SK-N-SH treated with all-trans-retinoic acid at 6 μM for 48 hours (cell line): ENCODE measurements around the gene FAM117B.

Source experiments
- ATAC-seq: fragments of 200-7000 bp; cut with Tn5 transposase; 3 replicates; pipeline ENCODE4 v1.9.1; 2020; ENCODE audit warnings: mild to moderate bottlenecking, moderate library complexity
- ARNTL ChIP-seq: fragments of 450-650 bp; formaldehyde crosslinking; IDR thresholded peaks from 2 replicates; pipeline ENCODE4 v1.5.0; 2020; ENCODE audit warnings: low read depth, mild to moderate bottlenecking, moderate library complexity, borderline replicate concordance
- BACH2 ChIP-seq: fragments of 250-450 bp; sonication (Bioruptor Pico); IDR thresholded peaks from 2 replicates; pipeline ENCODE4 v1.9.0; 2021; ENCODE audit warnings: mild to moderate bottlenecking, borderline replicate concordance
- CSDC2 ChIP-seq: fragments of 250-450 bp; sonication (Bioruptor Pico); IDR thresholded peaks from 2 replicates; pipeline ENCODE4 v1.5.0; 2020; ENCODE audit warnings: mild to moderate bottlenecking, moderate library complexity
- CSRNP3 ChIP-seq: fragments of 250-450 bp; sonication (Bioruptor Pico); IDR thresholded peaks from 2 replicates; pipeline ENCODE4 v1.5.1; 2021; ENCODE audit warnings: mild to moderate bottlenecking, moderate library complexity
- ESRRG ChIP-seq: fragments of 250-450 bp; sonication (Bioruptor Pico); IDR thresholded peaks from 2 replicates; pipeline ENCODE4 v1.6.1; 2021; ENCODE audit warnings: mild to moderate bottlenecking
- GLIS3 ChIP-seq: fragments of 250-450 bp; sonication (Bioruptor Pico); IDR thresholded peaks from 2 replicates; pipeline ENCODE4 v1.5.0; 2020; ENCODE audit warnings: mild to moderate bottlenecking, moderate library complexity
- ISL1 ChIP-seq: fragments of 250-450 bp; sonication (Bioruptor Pico); IDR thresholded peaks from 2 replicates; pipeline ENCODE4 v2.1.2; 2022; ENCODE audit warnings: mild to moderate bottlenecking, moderate library complexity
- OSR1 ChIP-seq: fragments of 250-450 bp; sonication (Bioruptor Pico); IDR thresholded peaks from 2 replicates; pipeline ENCODE4 v1.8.0; 2022; ENCODE audit warnings: moderate library complexity, mild to moderate bottlenecking, inconsistent platforms
- PATZ1 ChIP-seq: fragments of 250-450 bp; sonication (Bioruptor Pico); IDR thresholded peaks from 2 replicates; pipeline ENCODE4 v1.8.0; 2020; ENCODE audit warnings: mild to moderate bottlenecking, moderate library complexity, borderline replicate concordance
- POU6F1 ChIP-seq: fragments of 250-450 bp; sonication (Bioruptor Pico); IDR thresholded peaks from 2 replicates; pipeline ENCODE4 v1.8.0; 2021; ENCODE audit warnings: low read depth, mild to moderate bottlenecking, moderate library complexity, borderline replicate concordance
- PPARA ChIP-seq: fragments of 250-450 bp; sonication (Bioruptor Pico); IDR thresholded peaks from 2 replicates; pipeline ENCODE4 v1.5.0; 2020; ENCODE audit warnings: mild to moderate bottlenecking, borderline replicate concordance
- SNAI2 ChIP-seq: fragments of 250-450 bp; sonication (Bioruptor Pico); IDR thresholded peaks from 2 replicates; pipeline ENCODE4 v1.5.0; 2020; ENCODE audit warnings: mild to moderate bottlenecking, moderate library complexity
- TCF4 ChIP-seq: fragments of 250-450 bp; sonication (Bioruptor Pico); IDR thresholded peaks from 2 replicates; pipeline ENCODE4 v1.8.0; 2021; ENCODE audit warnings: mild to moderate bottlenecking, moderate library complexity, borderline replicate concordance
- TOX ChIP-seq: fragments of 250-450 bp; sonication (Bioruptor Pico); IDR thresholded peaks from 2 replicates; pipeline ENCODE4 v1.8.0; 2021; ENCODE audit warnings: mild to moderate bottlenecking, moderate library complexity, borderline replicate concordance
- TSHZ2 ChIP-seq: fragments of 250-450 bp; sonication (Bioruptor Pico); IDR thresholded peaks from 2 replicates; pipeline ENCODE4 v1.5.0; 2020; ENCODE audit warnings: mild to moderate bottlenecking, moderate library complexity
- ZC3H10 ChIP-seq: fragments of 250-450 bp; sonication (Bioruptor Pico); IDR thresholded peaks from 2 replicates; pipeline ENCODE4 v1.5.1; 2021; ENCODE audit warnings: mild to moderate bottlenecking, moderate library complexity
- ZFP3 ChIP-seq: fragments of 250-450 bp; sonication (Bioruptor Pico); IDR thresholded peaks from 2 replicates; pipeline ENCODE4 v1.5.0; 2020; ENCODE audit warnings: mild to moderate bottlenecking, moderate library complexity
- ZFP30 ChIP-seq: fragments of 450-650 bp; formaldehyde crosslinking; IDR thresholded peaks from 2 replicates; pipeline ENCODE4 v1.5.0; 2022; ENCODE audit warnings: mild to moderate bottlenecking, moderate library complexity
- ZNF565 ChIP-seq: fragments of 450-650 bp; formaldehyde crosslinking; conservative IDR thresholded peaks from 2 replicates; pipeline ENCODE4 v1.5.0; 2020; ENCODE audit warnings: low read depth, mild to moderate bottlenecking, moderate library complexity
- ZNF70 ChIP-seq: fragments of 450-650 bp; formaldehyde crosslinking; IDR thresholded peaks from 2 replicates; pipeline ENCODE4 v1.5.0; 2020; ENCODE audit warnings: mild to moderate bottlenecking, moderate library complexity
- ZNF8 ChIP-seq: fragments of 450-650 bp; formaldehyde crosslinking; IDR thresholded peaks from 2 replicates; pipeline ENCODE4 v1.5.0; 2020; ENCODE audit warnings: mild to moderate bottlenecking, moderate library complexity

FAM117B gene

GRCh38 chr2:202762556-202762955 is 127.8 kb downstream of the FAM117B start:
- no peak for ATAC-seq
- TF ChIP-seq ZNF8 (CRISPR knock-in tag) (no peak), ZFP30 (CRISPR knock-in tag) (no peak), TOX (CRISPR knock-in tag) (no peak), ARNTL (CRISPR knock-in tag) (no peak), POU6F1 (no peak)

GRCh38 chr2:202763916-202764315 is 129.1 kb downstream of the FAM117B start:
- no peak for ATAC-seq
- TF ChIP-seq ZNF70 (CRISPR knock-in tag) = no peak
- no peak for TF ChIP-seq OSR1 (CRISPR knock-in tag)

- no peak for ATAC-seq
- TF ChIP-seq OSR1 (CRISPR knock-in tag) (no peak), ZFP3 (CRISPR knock-in tag) (no peak), ZNF565 (CRISPR knock-in tag) (no peak), PATZ1 (CRISPR knock-in tag) (no peak), BACH2 (no peak), CSDC2 (CRISPR knock-in tag) (no peak), ZNF8 (CRISPR knock-in tag) (no peak)
These were observed 130.2 kb downstream of the FAM117B start for GRCh38 chr2:202764991-202765390.

- TF ChIP-seq ZC3H10 (CRISPR knock-in tag) (no peak), GLIS3 (CRISPR knock-in tag) (no peak), ZNF70 (CRISPR knock-in tag) (no peak), CSDC2 (CRISPR knock-in tag) (no peak), ISL1 (no peak), CSRNP3 (CRISPR knock-in tag) (no peak), BACH2 (no peak), ZNF8 (CRISPR knock-in tag) (no peak), POU6F1 (no peak), ESRRG (CRISPR knock-in tag) (no peak), ZFP3 (CRISPR knock-in tag) (no peak), TSHZ2 (CRISPR knock-in tag) (no peak), TCF4 (no peak), PPARA (no peak), ZNF565 (CRISPR knock-in tag) (no peak), SNAI2 (CRISPR knock-in tag) (no peak)
- ATAC-seq = no peak
These were observed 130.7 kb downstream of the FAM117B start for GRCh38 chr2:202765436-202765835.
